SK-N-SH treated with all-trans-retinoic acid at 6 μM for 48 hours (cell line): ENCODE data around the gene ATRNL1.
"Not testable (repeated sequence)": the region's sequence is repeated elsewhere in the genome, so short reads cannot be mapped to it uniquely, and the experiment has no call there.

Source experiments
- ATAC-seq: fragments of 200-7000 bp; cut with Tn5 transposase; 3 replicates; pipeline ENCODE4 v1.9.1; 2020; ENCODE audit warnings: mild to moderate bottlenecking, moderate library complexity
- ARNTL ChIP-seq: fragments of 450-650 bp; formaldehyde crosslinking; IDR thresholded peaks from 2 replicates; pipeline ENCODE4 v1.5.0; 2020; ENCODE audit warnings: low read depth, mild to moderate bottlenecking, moderate library complexity, borderline replicate concordance
- CSDC2 ChIP-seq: fragments of 250-450 bp; sonication (Bioruptor Pico); IDR thresholded peaks from 2 replicates; pipeline ENCODE4 v1.5.0; 2020; ENCODE audit warnings: mild to moderate bottlenecking, moderate library complexity
- ESRRG ChIP-seq: fragments of 250-450 bp; sonication (Bioruptor Pico); IDR thresholded peaks from 2 replicates; pipeline ENCODE4 v1.6.1; 2021; ENCODE audit warnings: mild to moderate bottlenecking
- ISL1 ChIP-seq: fragments of 250-450 bp; sonication (Bioruptor Pico); IDR thresholded peaks from 2 replicates; pipeline ENCODE4 v2.1.2; 2022; ENCODE audit warnings: mild to moderate bottlenecking, moderate library complexity
- OSR1 ChIP-seq: fragments of 250-450 bp; sonication (Bioruptor Pico); IDR thresholded peaks from 2 replicates; pipeline ENCODE4 v1.8.0; 2022; ENCODE audit warnings: moderate library complexity, mild to moderate bottlenecking, inconsistent platforms
- PATZ1 ChIP-seq: fragments of 250-450 bp; sonication (Bioruptor Pico); IDR thresholded peaks from 2 replicates; pipeline ENCODE4 v1.8.0; 2020; ENCODE audit warnings: mild to moderate bottlenecking, moderate library complexity, borderline replicate concordance
- POU6F1 ChIP-seq: fragments of 250-450 bp; sonication (Bioruptor Pico); IDR thresholded peaks from 2 replicates; pipeline ENCODE4 v1.8.0; 2021; ENCODE audit warnings: low read depth, mild to moderate bottlenecking, moderate library complexity, borderline replicate concordance
- PPARA ChIP-seq: fragments of 250-450 bp; sonication (Bioruptor Pico); IDR thresholded peaks from 2 replicates; pipeline ENCODE4 v1.5.0; 2020; ENCODE audit warnings: mild to moderate bottlenecking, borderline replicate concordance
- RARB ChIP-seq: fragments of 250-450 bp; sonication (Bioruptor Pico); IDR thresholded peaks from 2 replicates; pipeline ENCODE4 v1.8.0; 2021; ENCODE audit warnings: mild to moderate bottlenecking, moderate library complexity
- SNAI2 ChIP-seq: fragments of 250-450 bp; sonication (Bioruptor Pico); IDR thresholded peaks from 2 replicates; pipeline ENCODE4 v1.5.0; 2020; ENCODE audit warnings: mild to moderate bottlenecking, moderate library complexity
- TCF4 ChIP-seq: fragments of 250-450 bp; sonication (Bioruptor Pico); IDR thresholded peaks from 2 replicates; pipeline ENCODE4 v1.8.0; 2021; ENCODE audit warnings: mild to moderate bottlenecking, moderate library complexity, borderline replicate concordance
- TOX ChIP-seq: fragments of 250-450 bp; sonication (Bioruptor Pico); IDR thresholded peaks from 2 replicates; pipeline ENCODE4 v1.8.0; 2021; ENCODE audit warnings: mild to moderate bottlenecking, moderate library complexity, borderline replicate concordance
- TSHZ2 ChIP-seq: fragments of 250-450 bp; sonication (Bioruptor Pico); IDR thresholded peaks from 2 replicates; pipeline ENCODE4 v1.5.0; 2020; ENCODE audit warnings: mild to moderate bottlenecking, moderate library complexity
- ZC3H10 ChIP-seq: fragments of 250-450 bp; sonication (Bioruptor Pico); IDR thresholded peaks from 2 replicates; pipeline ENCODE4 v1.5.1; 2021; ENCODE audit warnings: mild to moderate bottlenecking, moderate library complexity
- ZFP30 ChIP-seq: fragments of 450-650 bp; formaldehyde crosslinking; IDR thresholded peaks from 2 replicates; pipeline ENCODE4 v1.5.0; 2022; ENCODE audit warnings: mild to moderate bottlenecking, moderate library complexity
- ZNF565 ChIP-seq: fragments of 450-650 bp; formaldehyde crosslinking; conservative IDR thresholded peaks from 2 replicates; pipeline ENCODE4 v1.5.0; 2020; ENCODE audit warnings: low read depth, mild to moderate bottlenecking, moderate library complexity
- ZNF70 ChIP-seq: fragments of 450-650 bp; formaldehyde crosslinking; IDR thresholded peaks from 2 replicates; pipeline ENCODE4 v1.5.0; 2020; ENCODE audit warnings: mild to moderate bottlenecking, moderate library complexity
- ZNF8 ChIP-seq: fragments of 450-650 bp; formaldehyde crosslinking; IDR thresholded peaks from 2 replicates; pipeline ENCODE4 v1.5.0; 2020; ENCODE audit warnings: mild to moderate bottlenecking, moderate library complexity

The ATRNL1 gene

GRCh38 chr10:115525141-115525540, 432.0 kb downstream of the ATRNL1 start:
- TF ChIP-seq RARB (no peak), POU6F1 (CRISPR knock-in tag) (no peak), SNAI2 (CRISPR knock-in tag) (no peak), ZNF565 (no peak), ESRRG (CRISPR knock-in tag) (no peak), PPARA (CRISPR knock-in tag) (no peak), TCF4 (CRISPR knock-in tag) (no peak), ZFP30 (no peak), CSDC2 (CRISPR knock-in tag) (no peak)
- no peak for ATAC-seq

- ATAC-seq, result not testable (repeated sequence)
These were observed 434.5 kb downstream of the ATRNL1 start for GRCh38 chr10:115527682-115528081.

GRCh38 chr10:115536401-115536800, 443.2 kb downstream of the ATRNL1 start:
- ATAC-seq, result not testable (repeated sequence)

- no peak for ATAC-seq
- TF ChIP-seq ARNTL (CRISPR knock-in tag) (no peak), ESRRG (CRISPR knock-in tag) (no peak), TOX (CRISPR knock-in tag) (no peak), PATZ1 (no peak), ZC3H10 (no peak), SNAI2 (CRISPR knock-in tag) (no peak), OSR1 (CRISPR knock-in tag) (no peak), POU6F1 (CRISPR knock-in tag) (no peak), ZNF70 (CRISPR knock-in tag) (no peak), ZNF8 (CRISPR knock-in tag) (no peak), TCF4 (CRISPR knock-in tag) (no peak)
- TF ChIP-seq, all 23 proteins: peak for 0
These were observed 446.1 kb downstream of the ATRNL1 start for GRCh38 chr10:115539142-115539762.

- TF ChIP-seq OSR1 (CRISPR knock-in tag), result no peak
- TF ChIP-seq ESRRG (CRISPR knock-in tag), result no peak
- ATAC-seq, result no peak
These were observed 462.8 kb downstream of the ATRNL1 start for GRCh38 chr10:115555887-115556402.

GRCh38 chr10:115558252-115558651, 465.1 kb downstream of the ATRNL1 start:
- no peak for ATAC-seq
- no peak for TF ChIP-seq PPARA (CRISPR knock-in tag)
- no peak for TF ChIP-seq ISL1 (CRISPR knock-in tag)
- TF ChIP-seq CSDC2 (CRISPR knock-in tag), result no peak
- no peak for TF ChIP-seq ZNF8 (CRISPR knock-in tag)
- TF ChIP-seq ZFP30, result no peak
- no peak for TF ChIP-seq TCF4 (CRISPR knock-in tag)

- ATAC-seq, result no peak
- TF ChIP-seq TSHZ2, result no peak
- no peak for TF ChIP-seq SNAI2 (CRISPR knock-in tag)
These were observed 473.7 kb downstream of the ATRNL1 start for GRCh38 chr10:115566867-115567266.
